ENCODE data around the gene SPDYE4.

SPDYE4 gene

DNA sequence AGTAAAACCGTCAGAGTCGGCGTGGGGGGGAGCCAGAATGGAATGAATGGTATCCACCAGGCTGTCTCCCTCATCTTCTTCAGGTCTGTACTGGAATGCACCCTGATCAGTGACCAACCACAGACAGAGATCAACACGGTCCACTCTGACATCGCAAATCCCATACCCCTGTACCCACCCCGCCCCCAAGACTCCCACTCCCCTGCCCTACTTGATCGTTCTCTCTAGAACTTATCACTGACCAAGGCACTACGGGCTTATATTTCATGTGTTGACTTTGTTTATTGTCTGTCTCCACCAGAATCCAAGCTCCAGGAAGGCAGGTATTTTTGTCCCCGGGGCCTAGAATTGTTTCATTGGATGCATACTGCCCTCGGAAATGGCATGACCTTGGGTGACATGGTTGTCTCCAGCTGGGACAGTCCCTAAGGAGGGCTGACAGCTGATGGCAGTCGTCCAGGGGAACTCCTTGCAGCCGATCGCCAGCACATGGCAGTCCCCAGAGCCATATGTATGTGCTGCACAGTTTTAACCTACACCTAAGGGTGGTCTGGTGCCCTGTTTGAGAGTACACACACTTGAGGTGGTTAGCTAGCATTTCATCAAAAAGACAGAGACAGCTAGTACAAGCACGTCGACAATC lies 41.3 kb upstream of the SPDYE4 start:
- no peak for ATAC-seq
- no peak for TF ChIP-seq ESRRG (CRISPR knock-in tag; IDR thresholded peaks at IDR 0.05)
- TF ChIP-seq, protein P1, sequence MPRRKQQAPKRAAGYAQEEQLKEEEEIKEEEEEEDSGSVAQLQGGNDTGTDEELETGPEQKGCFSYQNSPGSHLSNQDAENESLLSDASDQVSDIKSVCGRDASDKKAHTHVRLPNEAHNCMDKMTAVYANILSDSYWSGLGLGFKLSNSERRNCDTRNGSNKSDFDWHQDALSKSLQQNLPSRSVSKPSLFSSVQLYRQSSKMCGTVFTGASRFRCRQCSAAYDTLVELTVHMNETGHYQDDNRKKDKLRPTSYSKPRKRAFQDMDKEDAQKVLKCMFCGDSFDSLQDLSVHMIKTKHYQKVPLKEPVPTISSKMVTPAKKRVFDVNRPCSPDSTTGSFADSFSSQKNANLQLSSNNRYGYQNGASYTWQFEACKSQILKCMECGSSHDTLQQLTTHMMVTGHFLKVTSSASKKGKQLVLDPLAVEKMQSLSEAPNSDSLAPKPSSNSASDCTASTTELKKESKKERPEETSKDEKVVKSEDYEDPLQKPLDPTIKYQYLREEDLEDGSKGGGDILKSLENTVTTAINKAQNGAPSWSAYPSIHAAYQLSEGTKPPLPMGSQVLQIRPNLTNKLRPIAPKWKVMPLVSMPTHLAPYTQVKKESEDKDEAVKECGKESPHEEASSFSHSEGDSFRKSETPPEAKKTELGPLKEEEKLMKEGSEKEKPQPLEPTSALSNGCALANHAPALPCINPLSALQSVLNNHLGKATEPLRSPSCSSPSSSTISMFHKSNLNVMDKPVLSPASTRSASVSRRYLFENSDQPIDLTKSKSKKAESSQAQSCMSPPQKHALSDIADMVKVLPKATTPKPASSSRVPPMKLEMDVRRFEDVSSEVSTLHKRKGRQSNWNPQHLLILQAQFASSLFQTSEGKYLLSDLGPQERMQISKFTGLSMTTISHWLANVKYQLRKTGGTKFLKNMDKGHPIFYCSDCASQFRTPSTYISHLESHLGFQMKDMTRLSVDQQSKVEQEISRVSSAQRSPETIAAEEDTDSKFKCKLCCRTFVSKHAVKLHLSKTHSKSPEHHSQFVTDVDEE (CRISPR knock-in tag; IDR thresholded peaks at IDR 0.05): no peak
- TF ChIP-seq ZFP3 (CRISPR knock-in tag; IDR thresholded peaks at IDR 0.05): no peak
- TF ChIP-seq, protein P2, sequence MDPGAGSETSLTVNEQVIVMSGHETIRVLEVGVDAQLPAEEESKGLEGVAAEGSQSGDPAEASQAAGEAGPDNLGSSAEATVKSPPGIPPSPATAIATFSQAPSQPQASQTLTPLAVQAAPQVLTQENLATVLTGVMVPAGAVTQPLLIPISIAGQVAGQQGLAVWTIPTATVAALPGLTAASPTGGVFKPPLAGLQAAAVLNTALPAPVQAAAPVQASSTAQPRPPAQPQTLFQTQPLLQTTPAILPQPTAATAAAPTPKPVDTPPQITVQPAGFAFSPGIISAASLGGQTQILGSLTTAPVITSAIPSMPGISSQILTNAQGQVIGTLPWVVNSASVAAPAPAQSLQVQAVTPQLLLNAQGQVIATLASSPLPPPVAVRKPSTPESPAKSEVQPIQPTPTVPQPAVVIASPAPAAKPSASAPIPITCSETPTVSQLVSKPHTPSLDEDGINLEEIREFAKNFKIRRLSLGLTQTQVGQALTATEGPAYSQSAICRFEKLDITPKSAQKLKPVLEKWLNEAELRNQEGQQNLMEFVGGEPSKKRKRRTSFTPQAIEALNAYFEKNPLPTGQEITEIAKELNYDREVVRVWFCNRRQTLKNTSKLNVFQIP (CRISPR knock-in tag; IDR thresholded peaks at IDR 0.05; ENCODE audit: borderline replicate concordance, low read depth): no peak
- TF ChIP-seq ZNF565 (CRISPR knock-in tag; conservative IDR thresholded peaks at IDR 0.05; ENCODE audit: low read depth): no peak
- no peak for TF ChIP-seq PPARA (CRISPR knock-in tag; IDR thresholded peaks at IDR 0.05; ENCODE audit: borderline replicate concordance)
- no peak for TF ChIP-seq ZNF70 (CRISPR knock-in tag; IDR thresholded peaks at IDR 0.05)
- no peak for TF ChIP-seq CREB5 (CRISPR knock-in tag; IDR thresholded peaks at IDR 0.05; ENCODE audit: low read depth)
- no peak for TF ChIP-seq OSR1 (CRISPR knock-in tag; IDR thresholded peaks at IDR 0.05)

DNA sequence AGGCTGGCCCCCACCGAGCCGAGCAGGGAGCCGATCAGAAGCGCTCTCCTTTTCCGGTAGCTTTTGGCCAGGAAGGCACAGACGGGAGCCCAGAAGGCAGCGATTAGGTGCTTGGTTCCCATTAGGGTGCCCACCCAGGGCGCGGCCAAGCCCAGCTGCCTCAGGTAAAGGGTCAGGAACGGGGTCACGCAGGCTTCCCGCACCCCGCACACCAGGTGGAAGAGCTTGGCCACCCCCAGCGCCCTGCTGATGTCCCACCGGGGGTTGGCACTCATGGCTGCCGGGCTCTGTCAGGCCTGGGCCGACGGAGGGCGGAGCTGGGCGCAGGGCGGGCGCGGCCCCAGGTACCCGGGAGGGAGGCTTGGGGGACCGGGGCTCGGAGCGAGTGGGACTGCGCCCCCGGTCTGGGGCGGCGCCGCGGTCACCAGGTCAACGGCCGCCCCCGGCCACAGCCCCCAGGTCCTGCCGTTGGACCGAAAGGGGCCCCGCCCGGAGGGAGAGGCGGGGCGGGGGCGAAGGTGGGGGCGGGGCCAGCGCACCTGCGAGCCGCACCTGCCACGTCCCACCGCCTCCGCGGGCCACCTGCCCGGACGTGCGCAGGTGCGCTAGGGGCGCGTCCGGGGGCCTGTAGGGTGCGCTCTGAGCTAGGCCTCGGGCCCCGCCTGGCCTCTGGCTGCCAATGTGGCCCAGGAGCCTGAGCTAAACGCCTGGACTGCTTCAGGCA lies 40.7 kb upstream of the SPDYE4 start, which contains the start of gene MFSD6L:
MFSD6L (minus strand) TSS at position 520 of the 724 bp plus-strand sequence; CDS start at position 275, 245 bp downstream.
- no peak for ATAC-seq
- TF ChIP-seq BACH2 (CRISPR knock-in tag; IDR thresholded peaks at IDR 0.05; ENCODE audit: borderline replicate concordance): no peak
- no peak for TF ChIP-seq ZFP30 (CRISPR knock-in tag; IDR thresholded peaks at IDR 0.05)
- TF ChIP-seq, protein P2 (CRISPR knock-in tag; IDR thresholded peaks at IDR 0.05; ENCODE audit: borderline replicate concordance, low read depth): no peak
- TF ChIP-seq ZNF70 (CRISPR knock-in tag; IDR thresholded peaks at IDR 0.05): no peak
- TF ChIP-seq ZNF565 (CRISPR knock-in tag; conservative IDR thresholded peaks at IDR 0.05; ENCODE audit: low read depth): no peak
- no peak for TF ChIP-seq RARB (CRISPR knock-in tag; IDR thresholded peaks at IDR 0.05)
- no peak for TF ChIP-seq ISL1 (CRISPR knock-in tag; IDR thresholded peaks at IDR 0.05)
- TF ChIP-seq TOX (CRISPR knock-in tag; IDR thresholded peaks at IDR 0.05; ENCODE audit: borderline replicate concordance): no peak
- TF ChIP-seq, protein P1 (CRISPR knock-in tag; IDR thresholded peaks at IDR 0.05): no peak
- no peak for TF ChIP-seq CSRNP3 (CRISPR knock-in tag; IDR thresholded peaks at IDR 0.05)
- TF ChIP-seq ZFP3 (CRISPR knock-in tag; IDR thresholded peaks at IDR 0.05): no peak
- no peak for TF ChIP-seq GLIS3 (CRISPR knock-in tag; IDR thresholded peaks at IDR 0.05)
- no peak for TF ChIP-seq OSR1 (CRISPR knock-in tag; IDR thresholded peaks at IDR 0.05)
- no peak for TF ChIP-seq SNAI2 (CRISPR knock-in tag; IDR thresholded peaks at IDR 0.05)
- TF ChIP-seq ESRRG (CRISPR knock-in tag; IDR thresholded peaks at IDR 0.05): no peak
- no peak for TF ChIP-seq CSDC2 (CRISPR knock-in tag; IDR thresholded peaks at IDR 0.05)
- no peak for TF ChIP-seq TCF4 (CRISPR knock-in tag; IDR thresholded peaks at IDR 0.05; ENCODE audit: borderline replicate concordance)

All from SK-N-SH treated with all-trans-retinoic acid at 6 μM for 48 hours (cell line).